HG03095 (cell line): ENCODE results near the gene AHRR.
"Not testable (repeated sequence)": the region's sequence is repeated elsewhere in the genome, so short reads cannot be mapped to it uniquely, and the experiment has no call there.

Source experiments
- ATAC-seq: cut with Tn5 transposase; IDR thresholded peaks from one replicate; pipeline ENCODE4 v1.9.1; 2021; ENCODE audit warnings: moderate library complexity; ENCODE audit not compliant: unreplicated experiment

AHRR gene

DNA sequence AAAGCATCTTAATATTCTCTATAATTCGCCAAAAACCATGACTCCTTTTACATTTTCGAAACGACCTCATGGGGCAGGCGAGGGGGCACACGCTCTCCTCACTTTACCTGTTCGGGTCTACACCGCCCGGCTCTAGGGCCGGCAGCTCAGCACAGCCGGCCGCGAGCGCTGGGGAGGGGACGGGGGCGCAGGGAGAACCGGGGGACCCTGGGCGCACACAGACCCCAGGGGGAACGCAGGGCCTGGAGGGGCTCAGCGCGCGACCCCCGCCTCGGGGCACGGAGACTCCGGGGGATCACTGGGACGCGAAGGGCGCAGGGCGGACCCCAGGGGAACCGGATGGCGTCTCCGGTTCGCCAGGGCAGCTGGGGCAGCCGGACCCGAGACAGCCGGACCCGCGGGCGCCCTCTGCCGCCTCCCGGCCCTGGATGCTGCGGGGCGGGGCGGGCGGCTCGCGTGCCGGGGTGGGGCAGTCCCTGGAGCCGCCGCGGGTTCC, at the start of gene AHRR:
AHRR (plus strand) TSS at position 485 of the 496 bp plus-strand sequence. CDS start 22,189 bp downstream, outside the sequence.
- peak; percentile 42 for ATAC-seq

DNA sequence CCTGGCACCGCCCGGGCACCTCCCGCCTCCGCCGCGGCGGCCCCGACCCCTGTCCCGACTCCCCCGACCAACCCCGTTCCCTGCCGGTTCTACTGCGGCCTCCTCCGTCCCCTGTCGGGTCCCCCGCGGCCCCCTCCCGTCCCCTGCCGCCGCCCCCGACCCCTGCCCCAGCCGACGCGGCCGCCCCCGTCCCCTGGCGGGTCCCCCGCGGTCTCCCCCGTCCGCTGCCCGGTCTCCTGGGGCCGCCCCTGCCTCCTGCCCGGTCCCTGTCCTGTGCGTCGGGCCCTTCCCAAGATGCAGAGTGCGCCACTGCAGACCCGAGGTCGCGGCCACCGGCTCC, 49.7 kb upstream of the AHRR start:
- ATAC-seq = not testable (repeated sequence)

DNA sequence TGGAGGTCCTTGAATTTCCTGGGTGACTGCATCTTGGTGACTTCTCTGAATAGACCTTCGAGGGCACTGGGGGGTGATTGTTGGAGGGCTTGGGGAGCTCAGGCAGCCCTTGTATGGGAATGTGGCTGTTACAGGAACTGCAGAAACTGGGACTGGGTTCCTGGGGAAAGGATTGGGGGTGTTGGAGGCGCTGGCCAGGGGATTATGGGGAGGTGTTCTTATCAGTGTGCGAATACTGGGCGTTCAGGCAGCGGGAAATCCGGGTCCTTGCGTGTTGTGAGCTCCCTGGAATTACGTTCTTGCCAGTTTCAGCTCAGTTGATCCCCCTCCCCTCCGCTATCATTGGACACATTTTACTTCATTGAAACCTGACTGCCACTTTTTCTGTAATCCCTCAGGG, 48.4 kb upstream of the AHRR start:
- not testable (repeated sequence) for ATAC-seq

DNA sequence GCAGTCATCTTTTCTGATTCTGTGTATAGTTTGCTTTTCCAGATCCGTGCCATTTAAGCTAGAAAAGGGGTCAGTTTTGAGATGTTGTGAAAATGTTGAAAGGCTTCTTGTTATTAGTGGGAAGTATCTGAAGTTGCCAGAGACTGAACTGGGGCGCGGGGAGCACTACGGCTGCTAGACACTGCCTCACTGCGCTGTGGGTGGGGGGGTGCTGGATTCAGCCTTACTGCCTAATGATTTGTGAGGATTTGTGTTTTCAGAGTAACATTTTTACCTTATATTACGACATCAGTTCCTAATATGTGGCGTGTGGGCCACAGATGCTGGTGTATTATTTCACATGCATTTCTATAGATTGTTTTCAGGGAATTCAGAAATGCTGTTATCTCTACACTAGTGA, 48.0 kb upstream of the AHRR start:
- not testable (repeated sequence) for ATAC-seq

DNA sequence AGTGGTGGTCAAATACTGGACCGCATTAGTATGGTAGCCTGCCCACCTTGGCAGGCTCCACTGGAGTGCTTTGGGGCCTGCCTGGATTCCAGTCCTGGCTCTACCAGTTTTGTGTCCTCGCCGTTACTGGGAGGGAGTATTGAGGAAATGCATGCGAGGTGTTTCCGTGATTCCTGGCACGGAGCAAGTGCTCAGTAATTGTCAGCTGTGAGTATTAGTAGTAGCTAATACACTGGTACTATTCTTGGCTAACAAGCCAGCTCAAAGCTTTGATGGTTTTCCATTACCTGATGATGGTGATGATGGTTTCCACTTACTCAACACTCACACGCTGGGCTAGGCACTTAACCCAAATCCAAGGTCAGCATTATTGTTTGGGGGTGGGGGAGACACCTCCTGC, 47.2 kb upstream of the AHRR start:
- ATAC-seq = not testable (repeated sequence)

DNA sequence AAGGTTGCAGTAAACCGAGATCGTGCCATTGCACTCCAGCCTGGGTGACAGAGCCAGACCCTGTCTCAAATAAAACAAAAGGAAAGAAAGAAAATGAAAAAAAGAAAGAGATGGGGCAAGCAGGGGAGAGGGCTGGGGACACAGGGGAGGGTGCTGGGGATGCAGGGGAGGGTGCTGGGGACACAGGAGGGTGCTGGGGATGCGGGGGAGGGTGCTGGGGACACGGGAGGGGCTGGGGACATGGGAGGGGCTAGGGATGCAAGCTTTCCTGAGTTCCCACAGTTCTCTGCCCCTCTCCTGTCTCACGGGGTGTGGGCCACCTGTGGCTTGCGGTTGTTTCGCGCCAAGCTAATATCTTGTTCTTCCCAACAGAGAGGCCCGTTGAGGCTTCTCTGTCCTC, 42.9 kb upstream of the AHRR start:
- no peak for ATAC-seq

DNA sequence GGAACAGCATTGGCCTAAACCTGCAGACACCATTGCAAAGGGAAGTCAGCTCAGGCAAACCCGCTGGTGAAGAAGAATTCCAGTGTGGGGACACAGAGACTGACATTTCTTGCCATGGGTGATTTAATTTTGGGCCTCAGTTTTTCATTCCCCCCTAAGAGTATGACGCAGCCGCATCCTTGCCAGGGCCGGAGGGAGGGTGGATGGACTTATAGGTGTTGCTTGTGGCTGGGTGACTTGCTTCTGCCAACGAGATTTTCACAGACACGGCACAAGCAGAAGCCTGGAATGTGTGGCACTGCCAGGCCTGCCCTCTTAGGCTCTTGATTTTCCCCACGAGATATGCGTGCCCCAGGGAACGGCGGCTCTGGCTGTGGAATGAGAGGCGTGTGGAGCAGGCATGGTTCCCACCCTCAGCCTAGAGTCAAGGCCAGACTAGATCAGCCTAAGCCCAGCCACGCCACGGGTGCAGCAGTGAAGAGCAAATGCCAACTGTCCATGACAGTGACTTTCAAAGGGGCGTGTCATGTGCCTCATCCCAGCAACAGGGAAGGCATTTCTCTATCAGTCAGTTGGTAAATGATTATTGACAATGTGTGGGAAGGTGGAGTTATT, 42.4 kb upstream of the AHRR start:
- ATAC-seq = not testable (repeated sequence)

DNA sequence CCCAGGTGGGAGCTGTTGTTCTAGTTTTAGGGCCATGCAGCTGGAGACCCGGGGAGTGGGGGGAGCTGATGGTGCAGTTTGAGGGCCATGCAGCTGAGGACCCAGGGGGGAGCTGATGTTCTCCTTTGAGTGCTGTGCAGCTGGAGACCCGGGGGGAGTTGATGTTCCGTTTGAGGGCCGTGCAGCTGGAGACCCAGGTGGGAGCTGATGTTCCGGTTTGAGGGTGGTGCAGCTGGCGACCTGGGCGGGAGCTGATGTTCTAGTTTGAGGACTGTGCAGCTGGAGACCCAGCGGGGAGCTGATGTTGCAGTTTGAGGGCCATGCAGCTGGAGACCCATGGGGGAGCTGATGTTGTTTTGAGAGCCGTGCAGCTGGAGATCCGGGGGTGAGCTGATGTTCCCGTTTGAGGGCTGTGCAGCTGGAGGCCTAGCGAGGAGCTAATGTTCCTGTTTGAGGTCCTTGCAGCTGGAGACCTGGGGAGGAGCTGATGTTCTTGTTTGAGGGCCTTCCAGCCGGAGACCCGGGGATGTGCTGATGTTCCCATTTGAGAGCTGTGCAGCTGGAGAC, 35.4 kb upstream of the AHRR start:
- no peak for ATAC-seq

DNA sequence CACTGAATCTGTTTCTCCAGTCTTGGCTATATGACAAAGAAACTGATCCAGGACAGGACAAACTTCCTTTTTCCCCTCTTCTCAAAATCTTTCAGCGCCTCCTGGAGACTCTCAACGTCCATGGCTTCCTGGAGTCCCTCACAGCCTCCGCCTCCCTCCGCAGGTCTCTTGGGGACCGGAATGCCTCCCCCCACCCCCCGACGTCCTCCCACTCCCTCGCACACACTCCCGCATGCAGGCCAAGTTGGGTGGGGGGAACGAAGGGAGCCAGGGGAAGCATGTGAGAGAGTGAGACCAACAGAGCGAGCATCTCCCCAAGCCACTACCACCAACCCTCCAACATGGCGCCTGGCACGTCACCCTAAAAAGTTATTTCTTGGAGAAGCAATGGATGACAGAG, 31.3 kb upstream of the AHRR start:
- not testable (repeated sequence) for ATAC-seq

DNA sequence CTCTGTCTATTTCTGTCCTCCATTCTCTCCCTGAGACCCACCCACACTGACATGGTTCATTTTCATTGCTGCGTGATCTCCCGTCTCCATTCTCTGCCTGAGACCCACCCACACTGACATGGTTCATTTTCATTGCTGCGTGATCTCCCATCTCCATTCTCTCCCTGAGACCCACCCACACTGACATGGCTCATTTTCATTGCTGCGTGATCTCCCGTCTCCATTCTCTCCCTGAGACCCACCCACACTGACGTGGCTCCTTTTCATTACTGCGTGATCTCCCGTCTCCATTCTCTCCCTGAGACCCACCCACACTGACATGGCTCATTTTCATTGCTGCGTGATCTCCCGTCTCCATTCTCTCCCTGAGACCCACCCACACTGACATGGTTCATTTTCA, 30.2 kb upstream of the AHRR start:
- ATAC-seq = not testable (repeated sequence)

DNA sequence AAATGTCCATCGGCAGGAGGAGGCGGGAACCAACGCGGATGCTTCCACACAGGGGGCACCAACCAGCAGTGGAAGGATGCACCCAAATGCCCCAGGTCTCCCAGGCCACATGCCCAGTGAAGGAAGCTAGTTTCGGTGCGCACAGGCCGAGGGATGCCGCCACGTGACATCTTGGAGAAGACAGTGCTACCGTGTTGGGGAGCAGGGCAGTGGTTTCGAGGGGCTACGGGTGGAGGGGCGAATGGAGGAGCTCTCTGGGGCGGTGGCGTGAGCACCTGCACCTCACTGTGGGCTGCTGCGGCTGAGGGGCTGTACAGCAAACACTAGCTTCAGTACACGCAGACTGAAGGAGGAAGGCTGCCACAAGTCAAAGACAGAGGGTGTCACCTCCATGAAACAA, 26.7 kb upstream of the AHRR start:
- ATAC-seq = not testable (repeated sequence)

DNA sequence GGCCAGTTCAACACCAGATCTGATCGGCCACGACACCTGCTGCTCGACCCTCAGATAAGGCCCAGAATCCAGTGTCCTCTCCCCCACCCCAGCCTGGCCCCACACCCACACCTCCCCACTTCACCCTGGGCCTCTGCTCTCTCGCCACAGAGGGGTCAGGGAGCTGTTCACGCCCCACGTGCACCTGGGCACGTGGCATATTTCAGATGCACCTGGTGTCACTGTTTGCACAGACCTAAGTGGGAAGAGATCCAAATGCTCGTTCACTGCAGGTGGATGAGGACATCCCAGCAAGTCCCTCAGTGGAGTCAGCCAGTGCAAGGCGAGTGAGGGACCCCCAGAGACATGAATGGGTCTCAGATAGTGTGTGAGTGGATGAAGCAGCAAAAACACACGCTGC, 25.3 kb upstream of the AHRR start:
- ATAC-seq = not testable (repeated sequence)

DNA sequence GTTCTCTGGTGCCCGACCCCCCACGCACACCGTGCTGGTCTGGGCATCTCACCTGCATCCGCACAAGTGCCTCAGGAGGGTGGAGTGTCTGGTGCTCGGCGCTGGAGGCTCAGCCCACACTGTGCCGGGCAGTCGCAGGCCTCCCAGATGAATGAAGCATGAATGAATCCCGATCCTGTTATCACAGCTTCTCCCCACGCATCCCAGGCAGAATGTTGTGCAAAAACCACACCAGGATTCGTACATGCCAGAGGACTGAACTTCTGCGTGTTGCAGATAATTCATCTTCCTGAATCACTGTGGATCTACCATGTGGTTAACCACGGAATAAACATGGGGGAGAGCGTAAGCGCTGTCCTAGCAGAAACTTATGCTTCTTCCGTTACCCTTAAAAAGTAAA, 24.6 kb upstream of the AHRR start:
- not testable (repeated sequence) for ATAC-seq

DNA sequence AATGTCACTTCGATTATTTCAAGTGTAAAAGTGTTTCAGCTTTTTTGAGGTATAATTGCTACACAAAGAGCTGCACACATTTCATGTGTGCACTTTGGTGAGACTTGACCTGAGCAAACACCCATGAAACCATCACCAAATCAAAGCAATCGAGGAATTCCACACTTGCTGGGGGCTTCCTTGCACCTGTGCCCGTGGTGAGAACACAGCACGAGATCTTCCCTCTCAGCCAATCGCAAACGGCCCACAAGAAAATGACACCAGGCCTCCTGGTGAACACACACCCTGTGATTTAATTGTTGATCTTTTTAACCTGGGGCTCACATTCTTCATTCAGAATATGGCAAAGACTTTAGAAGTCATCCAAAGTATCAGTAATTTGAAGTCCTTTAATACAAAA, 24.1 kb upstream of the AHRR start:
- ATAC-seq = not testable (repeated sequence)

DNA sequence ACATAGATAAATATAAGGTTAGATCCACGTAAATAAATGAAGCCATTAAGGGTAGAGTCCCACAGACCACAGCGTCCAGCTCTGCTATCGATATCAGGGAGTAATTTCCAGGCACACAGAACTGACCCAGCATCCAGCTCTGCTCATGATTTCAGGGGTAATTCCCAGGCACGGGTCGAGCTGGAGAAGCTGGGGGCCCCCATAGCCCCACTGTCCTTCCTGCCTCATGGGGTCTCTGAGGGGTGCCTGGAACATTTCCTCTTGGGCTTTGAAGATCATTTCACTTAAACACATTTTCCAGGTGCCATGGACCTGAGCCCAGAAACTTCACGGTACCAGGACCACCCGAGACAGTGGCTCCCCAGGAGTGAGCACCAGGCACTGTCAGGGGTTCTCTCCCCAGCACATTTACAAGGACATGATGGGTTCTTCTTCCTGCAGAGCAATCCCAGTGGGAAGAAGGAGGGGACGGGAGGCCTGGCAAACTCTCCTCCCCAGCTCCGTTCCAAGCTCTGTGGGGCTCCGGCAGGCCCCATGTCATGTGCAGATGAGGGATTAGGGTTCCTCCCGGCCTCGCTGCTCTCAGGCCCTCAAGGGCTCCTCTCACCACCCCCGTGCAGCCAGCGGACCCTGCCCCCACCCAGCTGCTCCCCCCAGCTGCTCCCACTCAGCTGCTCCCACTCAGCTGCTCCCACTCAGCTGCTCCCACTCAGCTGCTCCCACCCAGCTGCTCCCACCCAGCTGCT, 23.4 kb upstream of the AHRR start:
- ATAC-seq = not testable (repeated sequence)

DNA sequence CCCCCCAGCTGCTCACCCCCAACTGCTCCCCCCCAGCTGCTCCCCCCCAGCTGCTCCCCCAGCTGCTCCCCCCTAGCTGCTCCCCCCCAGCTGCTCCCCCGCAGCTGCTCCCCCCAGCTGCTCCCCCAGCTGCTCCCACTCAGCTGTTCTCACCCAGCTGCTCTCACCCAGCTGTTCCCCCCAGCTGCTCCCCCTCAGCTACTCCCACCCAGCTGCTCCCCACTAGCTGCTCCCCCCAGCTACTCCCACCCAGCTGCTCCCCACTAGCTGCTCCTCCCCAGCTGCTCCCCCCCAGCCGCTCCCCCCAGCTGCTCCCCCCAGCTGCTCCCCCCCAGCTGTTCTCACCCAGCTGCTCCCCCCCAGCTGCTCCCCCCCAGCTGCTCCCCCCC, 22.8 kb upstream of the AHRR start:
- ATAC-seq = no peak

DNA sequence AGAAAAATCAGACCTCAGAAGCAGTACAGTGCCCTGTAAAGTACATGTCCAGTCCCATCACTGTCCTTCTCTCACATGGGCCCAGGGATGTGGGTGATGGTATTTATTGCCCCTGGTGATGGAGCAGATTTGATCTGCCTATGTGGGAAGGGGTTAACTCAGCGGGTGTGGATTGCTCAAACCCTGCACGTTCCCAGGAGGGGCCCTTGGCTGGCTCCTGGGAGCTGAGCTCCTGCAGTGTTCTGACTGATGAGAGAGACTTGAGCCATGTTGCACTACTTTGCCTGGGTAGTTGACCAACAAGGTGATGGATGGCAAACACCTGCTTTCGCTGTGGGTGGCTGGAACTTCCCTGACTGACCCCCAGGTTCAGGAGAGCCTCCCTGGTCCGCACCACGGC, 21.6 kb upstream of the AHRR start:
- not testable (repeated sequence) for ATAC-seq

DNA sequence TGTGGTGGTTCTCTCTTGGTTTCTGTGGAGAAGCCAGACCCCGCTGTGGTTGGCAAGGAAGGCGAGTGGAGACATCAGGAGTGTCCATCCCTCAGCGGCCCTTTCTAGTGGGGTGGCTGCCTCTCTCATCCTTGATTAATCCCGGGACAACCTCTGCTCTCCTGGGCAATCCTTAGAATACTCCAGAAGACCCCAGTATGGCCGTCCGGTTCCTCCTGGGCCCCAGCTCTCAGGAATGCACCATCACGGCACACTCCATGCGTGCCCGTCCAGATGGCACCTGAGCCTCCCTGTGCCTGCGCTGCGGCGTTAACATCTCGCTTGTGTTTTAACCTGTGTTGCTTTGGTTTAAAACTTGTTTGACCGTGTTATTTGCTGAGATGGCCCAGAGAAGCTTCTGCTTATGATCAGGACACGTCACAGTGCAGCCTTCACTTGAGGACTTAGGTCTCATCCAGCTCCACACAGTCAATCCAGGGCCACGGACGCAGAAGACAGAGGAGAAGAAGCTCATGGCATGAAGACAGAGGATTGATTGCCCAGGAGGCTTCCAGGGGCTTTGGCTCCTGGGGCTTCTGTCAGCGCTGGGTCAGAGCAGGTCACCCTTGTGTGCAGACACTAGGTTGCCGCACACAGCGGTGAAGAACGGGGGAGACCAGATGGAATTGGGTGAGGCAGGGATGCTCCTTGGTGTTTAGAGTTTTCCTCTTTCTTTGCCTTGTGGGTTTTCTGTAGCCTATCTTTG, 20.7 kb upstream of the AHRR start:
- ATAC-seq = not testable (repeated sequence)

DNA sequence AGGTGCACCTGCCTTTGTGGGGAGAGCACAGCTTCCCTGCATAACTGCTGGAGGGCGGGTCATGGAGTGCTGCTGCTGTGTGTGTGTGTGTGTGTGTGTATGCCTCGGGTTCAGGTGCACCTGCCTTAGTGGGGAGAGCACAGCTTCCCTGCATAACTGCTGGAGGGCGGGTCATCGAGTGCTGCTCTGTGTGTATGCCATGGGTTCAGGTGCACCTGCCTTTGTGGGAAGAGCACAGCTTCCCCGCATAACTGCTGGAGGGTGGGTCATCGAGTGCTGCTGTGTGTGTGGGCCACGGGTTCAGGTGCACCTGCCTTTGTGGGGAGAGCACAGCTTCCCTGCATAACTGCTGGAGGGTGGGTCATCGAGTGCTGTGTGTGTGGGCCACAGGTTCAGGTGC, 19.1 kb upstream of the AHRR start:
- ATAC-seq = not testable (repeated sequence)

DNA sequence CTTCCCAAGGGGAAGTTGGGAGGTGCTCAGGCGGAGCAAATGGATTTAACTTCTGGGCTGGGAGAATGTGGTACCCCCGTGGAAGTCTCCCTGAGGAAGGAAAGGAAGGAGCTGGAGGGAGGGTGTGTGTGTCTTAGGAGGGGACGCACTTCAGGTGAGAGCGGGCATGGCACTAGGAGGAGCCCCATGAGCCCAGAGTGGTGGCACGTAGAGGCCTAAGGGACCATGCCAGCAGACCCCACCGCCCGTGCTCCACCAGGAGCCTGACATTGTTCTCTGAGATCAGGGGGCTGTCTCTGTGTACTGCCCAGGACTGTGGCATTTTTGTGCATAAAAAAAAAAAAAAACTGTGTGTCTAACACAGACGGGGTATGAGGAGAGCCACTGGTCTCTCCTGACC, 18.5 kb upstream of the AHRR start:
- no peak for ATAC-seq

DNA sequence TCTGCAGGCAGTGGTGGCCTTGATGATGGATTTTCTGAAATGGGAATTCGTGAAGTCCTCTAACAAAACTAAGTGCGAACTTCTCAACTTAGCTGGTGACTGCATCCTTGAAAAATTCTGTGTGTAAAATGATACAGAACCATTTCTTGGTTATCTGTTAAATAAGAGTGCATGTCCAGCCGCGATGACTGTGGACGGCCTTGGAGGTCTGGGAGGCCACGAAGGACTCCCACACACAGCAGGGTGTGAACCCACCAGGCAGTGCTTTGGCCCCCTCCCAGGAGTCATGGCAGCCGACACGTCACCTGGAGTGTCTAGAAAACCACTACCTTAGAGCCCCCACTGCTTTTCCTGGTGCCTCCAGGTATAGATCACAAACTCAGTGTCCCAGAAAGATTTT, 17.8 kb upstream of the AHRR start:
- ATAC-seq = not testable (repeated sequence)
